Jurkat, Clone E6-1 (cell line): Measurements from ENCODE around the gene TMEM94.

ENCODE experiments used
- DNase-seq: peaks from one replicate; pipeline ENCODE4 v3.0.0-alpha.2; 2011; ENCODE audit warnings: low read depth, low spot score
- H3K4me3 ChIP-seq: 2 replicates; pipeline ENCODE4 v1.5.1; 2011; ENCODE audit warnings: mild to moderate bottlenecking, low read length, control low read depth, moderate library complexity

The TMEM94 gene

DNA sequence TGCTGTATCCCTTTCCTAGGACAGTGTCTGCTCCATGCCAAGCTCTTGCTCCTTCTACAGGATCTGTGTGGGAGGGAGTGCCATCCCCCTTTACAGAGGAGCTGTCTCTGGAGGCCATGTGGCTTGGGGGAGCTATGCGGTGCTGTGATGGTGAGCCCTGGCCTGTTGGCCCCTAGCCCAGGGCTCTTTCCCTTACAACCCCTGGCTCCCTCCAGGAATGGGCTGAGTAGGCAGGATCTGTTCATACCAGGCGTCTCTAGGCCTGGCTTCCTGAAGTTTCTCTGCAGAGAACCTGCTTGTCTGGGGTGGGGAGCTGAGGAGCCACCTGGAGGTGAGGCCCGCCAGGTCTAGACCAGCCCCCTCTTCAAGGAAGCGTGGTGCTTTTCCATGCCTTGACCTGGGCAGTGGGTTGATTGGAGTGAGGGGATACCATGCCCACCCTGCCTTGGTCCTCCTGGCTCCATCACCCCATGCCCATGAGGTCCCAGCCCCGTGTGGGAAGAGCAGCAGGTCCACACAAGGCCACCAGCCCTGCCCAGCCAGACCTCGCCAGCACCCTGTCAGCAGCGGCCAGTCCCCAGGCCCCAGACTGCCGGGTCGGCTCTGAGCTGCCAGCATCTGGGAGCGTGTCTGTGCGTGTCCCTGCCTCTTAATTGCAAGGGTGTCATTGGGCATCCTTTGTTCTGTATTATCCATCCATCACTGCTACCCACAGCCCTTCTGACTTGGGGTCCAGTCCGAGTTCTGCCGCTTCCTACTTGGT is 83.7 kb downstream of the TMEM94 start:
- no peak overlapping the region for H3K4me3 ChIP-seq
- no peak for DNase-seq

DNA sequence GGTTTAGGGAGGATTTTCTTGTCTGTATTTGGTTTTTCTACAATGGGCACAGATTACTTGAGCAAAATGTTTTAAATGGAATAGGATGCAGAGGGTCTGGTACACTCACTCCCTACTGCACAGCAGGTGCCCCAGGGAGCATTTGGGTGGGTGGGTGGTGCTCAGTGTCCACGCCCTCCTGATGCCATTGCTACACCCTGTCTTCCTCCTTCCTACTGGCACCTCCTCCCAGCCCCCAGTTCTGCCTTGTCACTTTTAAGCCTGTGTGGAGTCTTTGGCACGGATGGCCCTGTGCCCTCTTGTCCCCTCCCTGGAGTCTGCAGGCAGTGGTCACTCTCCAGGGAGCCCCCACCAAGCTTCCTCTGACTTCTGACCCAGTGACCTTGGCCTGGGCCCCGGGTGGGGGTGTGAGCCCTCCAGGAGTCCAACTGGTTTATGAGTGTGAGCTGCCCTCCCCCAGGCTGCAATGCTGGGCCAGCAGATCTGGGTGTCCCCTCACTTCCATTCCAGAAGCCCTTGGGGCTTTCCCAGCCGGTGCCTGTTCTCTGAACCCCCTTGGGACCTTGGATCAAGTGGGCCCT is 84.6 kb downstream of the TMEM94 start:
- no peak for DNase-seq
- H3K4me3 ChIP-seq = no peak overlapping the region

DNA sequence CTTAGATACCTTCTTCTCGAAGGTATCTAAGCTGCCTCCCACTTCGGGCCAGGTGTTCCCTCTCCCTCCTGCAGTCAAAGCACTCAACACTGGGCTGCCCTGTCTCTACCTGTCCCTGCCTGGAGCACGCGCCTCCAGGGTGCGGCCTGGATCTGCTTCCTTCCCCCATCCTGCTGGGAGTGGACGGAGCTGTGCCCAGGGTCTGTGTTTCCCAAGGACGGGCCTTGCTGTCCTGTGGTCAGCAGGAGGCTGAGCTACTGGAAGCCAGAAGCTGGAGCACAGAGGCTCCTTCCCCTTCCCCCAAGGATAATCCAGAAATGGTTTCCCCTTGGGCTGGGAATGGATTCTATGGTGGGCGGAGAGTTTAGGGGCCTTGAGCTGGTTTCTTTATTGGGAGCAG is 85.8 kb downstream of the TMEM94 start:
- no peak overlapping the region for H3K4me3 ChIP-seq
- no peak for DNase-seq

DNA sequence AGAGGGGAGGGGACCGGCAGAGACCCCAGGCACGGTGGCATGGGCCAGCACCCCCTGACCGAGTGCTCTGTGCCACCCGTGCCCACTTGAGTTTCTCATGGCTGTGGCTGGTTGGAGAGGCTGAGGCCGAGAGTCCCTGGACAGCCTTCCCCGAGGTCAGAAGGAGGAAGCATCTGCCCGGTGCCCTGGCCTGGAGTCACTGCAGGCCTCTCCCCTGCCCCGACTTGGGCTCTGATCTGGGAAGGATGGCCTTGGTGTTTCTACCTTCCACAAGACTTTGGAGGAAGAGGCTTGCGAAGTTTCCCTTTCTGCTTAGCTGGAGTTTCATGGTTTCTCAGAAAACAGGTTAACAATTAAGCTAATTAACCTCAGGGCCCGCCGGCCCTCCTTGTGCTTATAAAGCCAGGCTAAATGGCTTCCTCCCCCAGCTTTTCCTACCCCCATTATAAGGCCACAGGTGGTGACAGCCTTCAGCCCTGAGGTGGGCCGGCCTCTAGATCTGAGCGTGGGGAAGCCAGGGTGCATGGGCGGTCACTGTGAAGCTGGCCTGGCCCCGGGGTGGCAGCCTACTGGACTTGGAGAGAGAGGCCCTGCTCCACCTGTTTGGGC is 86.4 kb downstream of the TMEM94 start:
- H3K4me3 ChIP-seq = no peak overlapping the region
- no peak for DNase-seq

DNA sequence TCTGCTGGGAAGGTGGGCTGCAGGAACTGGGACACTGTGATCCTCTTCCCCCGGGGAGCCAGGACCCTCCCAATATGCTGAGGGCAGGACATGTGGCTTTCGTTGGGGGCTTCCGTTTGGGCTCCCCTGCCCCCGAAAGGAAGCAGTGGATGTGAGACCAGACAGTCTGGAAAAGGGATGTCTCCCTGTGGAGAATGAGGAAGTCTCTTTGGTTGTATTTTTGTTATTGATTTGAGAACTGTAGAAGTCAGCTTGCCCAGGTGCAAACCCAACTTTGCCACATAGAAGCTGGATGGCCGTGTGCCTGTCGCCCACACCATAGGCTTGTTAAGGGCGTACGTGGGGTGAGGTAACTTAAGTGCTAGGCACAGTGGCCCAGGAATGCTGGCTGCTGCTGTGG is 87.8 kb downstream of the TMEM94 start:
- no peak overlapping the region for H3K4me3 ChIP-seq
- no peak for DNase-seq

DNA sequence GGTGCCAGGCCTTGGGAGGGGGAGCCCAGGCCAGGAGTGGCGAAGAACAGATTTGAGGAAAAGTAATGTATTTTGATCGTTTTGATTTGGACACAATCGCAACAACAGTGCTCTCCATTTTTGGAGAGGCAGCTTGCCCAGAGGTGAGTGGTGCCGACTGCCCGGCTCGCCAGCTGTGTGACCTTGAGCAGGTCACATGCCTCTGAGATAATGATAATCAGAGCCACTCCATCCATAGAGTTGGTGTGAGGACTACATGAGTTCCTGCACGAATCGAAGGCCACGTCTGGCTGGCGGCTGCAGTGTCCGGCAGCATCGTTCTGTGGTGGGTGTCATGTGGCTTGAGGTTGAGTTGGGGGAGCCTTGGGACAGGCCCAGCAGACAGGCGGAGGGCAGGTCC is 89.7 kb downstream of the TMEM94 start:
- no peak overlapping the region for H3K4me3 ChIP-seq
- DNase-seq = no peak

DNA sequence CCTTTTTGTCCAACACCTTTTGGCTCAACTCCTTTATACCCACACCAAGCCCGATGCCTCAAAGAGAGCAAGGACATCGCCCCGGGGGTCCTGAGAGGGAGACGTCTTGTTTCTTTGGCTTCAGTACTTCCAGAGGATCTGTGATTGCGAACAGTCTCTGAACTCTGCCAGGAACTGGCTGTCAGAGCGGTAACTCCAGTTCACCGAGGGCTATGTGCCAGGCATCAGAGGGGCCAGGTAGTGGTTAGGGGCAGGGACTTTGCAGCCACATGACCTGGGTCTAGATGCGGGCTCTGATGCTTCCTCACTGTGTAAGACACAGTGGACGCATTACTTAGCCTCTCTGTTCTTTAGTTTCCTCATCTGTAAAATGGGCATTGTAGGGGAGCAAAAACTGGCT is 90.7 kb downstream of the TMEM94 start:
- DNase-seq = no peak
- H3K4me3 ChIP-seq = no peak overlapping the region

DNA sequence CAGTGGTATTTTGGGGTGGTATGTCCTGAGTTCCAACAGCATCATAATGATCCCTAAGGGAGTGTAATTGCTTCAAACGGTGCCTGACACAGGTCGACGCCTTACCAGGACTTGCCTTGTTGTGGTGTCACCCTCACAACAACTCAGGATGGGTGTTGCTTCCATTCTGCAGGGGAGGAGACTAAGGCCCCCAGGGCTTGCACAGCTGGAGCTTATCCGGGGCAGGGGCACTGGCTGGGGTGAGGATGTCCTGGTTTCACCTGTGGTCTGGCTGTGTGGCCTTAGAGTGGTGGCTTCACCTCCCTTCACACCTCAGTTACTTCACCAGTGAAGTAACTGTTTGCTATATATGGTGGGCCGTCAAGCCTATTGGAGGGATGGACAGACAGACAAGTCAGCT is 92.4 kb downstream of the TMEM94 start:
- DNase-seq = no peak
- H3K4me3 ChIP-seq = no peak overlapping the region
